ENCODE results near the gene PRUNE2.

Gene PRUNE2

GRCh38 chr9:76756941-76757673 lies 148.8 kb downstream of the PRUNE2 start:
- TF ChIP-seq, protein P1, sequence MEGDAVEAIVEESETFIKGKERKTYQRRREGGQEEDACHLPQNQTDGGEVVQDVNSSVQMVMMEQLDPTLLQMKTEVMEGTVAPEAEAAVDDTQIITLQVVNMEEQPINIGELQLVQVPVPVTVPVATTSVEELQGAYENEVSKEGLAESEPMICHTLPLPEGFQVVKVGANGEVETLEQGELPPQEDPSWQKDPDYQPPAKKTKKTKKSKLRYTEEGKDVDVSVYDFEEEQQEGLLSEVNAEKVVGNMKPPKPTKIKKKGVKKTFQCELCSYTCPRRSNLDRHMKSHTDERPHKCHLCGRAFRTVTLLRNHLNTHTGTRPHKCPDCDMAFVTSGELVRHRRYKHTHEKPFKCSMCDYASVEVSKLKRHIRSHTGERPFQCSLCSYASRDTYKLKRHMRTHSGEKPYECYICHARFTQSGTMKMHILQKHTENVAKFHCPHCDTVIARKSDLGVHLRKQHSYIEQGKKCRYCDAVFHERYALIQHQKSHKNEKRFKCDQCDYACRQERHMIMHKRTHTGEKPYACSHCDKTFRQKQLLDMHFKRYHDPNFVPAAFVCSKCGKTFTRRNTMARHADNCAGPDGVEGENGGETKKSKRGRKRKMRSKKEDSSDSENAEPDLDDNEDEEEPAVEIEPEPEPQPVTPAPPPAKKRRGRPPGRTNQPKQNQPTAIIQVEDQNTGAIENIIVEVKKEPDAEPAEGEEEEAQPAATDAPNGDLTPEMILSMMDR (IDR thresholded peaks at IDR 0.05; ENCODE audit: borderline replicate concordance, extremely low read depth, low read length, poor library complexity, severe bottlenecking), result no peak
- TF ChIP-seq EZH2 (IDR thresholded peaks at IDR 0.05; ENCODE audit: borderline replicate concordance, low read depth, low read length, severe bottlenecking), result no peak
- no peaks in the 10 kb centered on the region for H3K36me3 ChIP-seq (ENCODE audit: insufficient read depth, low read length)
- no peaks in the 10 kb centered on the region for H3K4me1 ChIP-seq (ENCODE audit: insufficient read depth, low read length)
- H3K27ac ChIP-seq (ENCODE audit: low read length), result no peak overlapping the region
- DNase-seq, result no peak
- no peak overlapping the region for H3K4me3 ChIP-seq (ENCODE audit: low read depth in 1 of 2, low read length in 2 of 2)
- no peaks in the 10 kb centered on the region for H4K20me1 ChIP-seq (ENCODE audit: insufficient read depth, low read length)
- no peak for ATAC-seq (ENCODE audit: insufficient read depth, low read depth)
- H3K27me3 ChIP-seq (ENCODE audit: insufficient read depth, low read length, poor library complexity), result no peaks in the 10 kb centered on the region
- no peak overlapping the region for H2AFZ ChIP-seq (ENCODE audit: low read depth, low read length)
- H3K79me2 ChIP-seq (ENCODE audit: insufficient read depth, low read length), result no peaks in the 10 kb centered on the region
- H3K9me3 ChIP-seq (ENCODE audit: insufficient read depth, low read length, severe bottlenecking), result no peaks in the 10 kb centered on the region
- no peak overlapping the region for H3K9ac ChIP-seq (ENCODE audit: low read depth, low read length)
- no peak overlapping the region for H3K4me2 ChIP-seq (ENCODE audit: insufficient read depth, low read length)

GRCh38 chr9:76756268-76756640 lies 149.7 kb downstream of the PRUNE2 start:
- Histone ChIP-seq H3K27ac (ENCODE audit: low read length) (no peak overlapping the region), H2AFZ (ENCODE audit: low read depth, low read length) (no peak overlapping the region), H3K36me3 (ENCODE audit: insufficient read depth, low read length) (no peaks in the 10 kb centered on the region), H3K9ac (ENCODE audit: low read depth, low read length) (no peak overlapping the region), H3K27me3 (ENCODE audit: insufficient read depth, low read length, poor library complexity) (no peaks in the 10 kb centered on the region), H3K4me1 (ENCODE audit: insufficient read depth, low read length) (no peaks in the 10 kb centered on the region), H3K79me2 (ENCODE audit: insufficient read depth, low read length) (no peaks in the 10 kb centered on the region), H3K4me2 (ENCODE audit: insufficient read depth, low read length) (no peak overlapping the region), H3K9me3 (ENCODE audit: insufficient read depth, low read length, severe bottlenecking) (no peaks in the 10 kb centered on the region), H4K20me1 (ENCODE audit: insufficient read depth, low read length) (no peaks in the 10 kb centered on the region), H3K4me3 (ENCODE audit: low read depth in 1 of 2, low read length in 2 of 2) (no peak overlapping the region)
- ATAC-seq (ENCODE audit: insufficient read depth, low read depth), result no peak
- TF ChIP-seq EZH2 (IDR thresholded peaks at IDR 0.05; ENCODE audit: borderline replicate concordance, low read depth, low read length, severe bottlenecking), result no peak
- TF ChIP-seq, protein P1 (IDR thresholded peaks at IDR 0.05; ENCODE audit: borderline replicate concordance, extremely low read depth, low read length, poor library complexity, severe bottlenecking), result no peak
- no peak for DNase-seq

GRCh38 chr9:76751001-76751400 lies 154.9 kb downstream of the PRUNE2 start:
- Histone ChIP-seq H2AFZ (ENCODE audit: low read depth, low read length) (no peak overlapping the region), H3K9ac (ENCODE audit: low read depth, low read length) (no peak overlapping the region), H4K20me1 (ENCODE audit: insufficient read depth, low read length) (no peaks in the 10 kb centered on the region), H3K4me1 (ENCODE audit: insufficient read depth, low read length) (no peaks in the 10 kb centered on the region), H3K27me3 (ENCODE audit: insufficient read depth, low read length, poor library complexity) (no peaks in the 10 kb centered on the region), H3K79me2 (ENCODE audit: insufficient read depth, low read length) (no peaks in the 10 kb centered on the region), H3K4me3 (ENCODE audit: low read depth in 1 of 2, low read length in 2 of 2) (no peak overlapping the region), H3K27ac (ENCODE audit: low read length) (no peak overlapping the region), H3K36me3 (ENCODE audit: insufficient read depth, low read length) (no peaks in the 10 kb centered on the region), H3K4me2 (ENCODE audit: insufficient read depth, low read length) (no peak overlapping the region), H3K9me3 (ENCODE audit: insufficient read depth, low read length, severe bottlenecking) (no peaks in the 10 kb centered on the region)
- DNase-seq (no peak), ATAC-seq (ENCODE audit: insufficient read depth, low read depth) (no peak)
- TF ChIP-seq EZH2 (IDR thresholded peaks at IDR 0.05; ENCODE audit: borderline replicate concordance, low read depth, low read length, severe bottlenecking), result no peak
- TF ChIP-seq, protein P1 (IDR thresholded peaks at IDR 0.05; ENCODE audit: borderline replicate concordance, extremely low read depth, low read length, poor library complexity, severe bottlenecking), result no peak
